EH (cell line): ENCODE measurements around the gene ZNF189.
"Not testable (repeated sequence)": the region's sequence is repeated elsewhere in the genome, so short reads cannot be mapped to it uniquely, and the experiment has no call there.

Experiments used
- DNase-seq: peaks from one replicate; pipeline ENCODE4 v3.0.0-alpha.2; 2015; ENCODE audit warnings: low read depth

ZNF189 gene

DNA sequence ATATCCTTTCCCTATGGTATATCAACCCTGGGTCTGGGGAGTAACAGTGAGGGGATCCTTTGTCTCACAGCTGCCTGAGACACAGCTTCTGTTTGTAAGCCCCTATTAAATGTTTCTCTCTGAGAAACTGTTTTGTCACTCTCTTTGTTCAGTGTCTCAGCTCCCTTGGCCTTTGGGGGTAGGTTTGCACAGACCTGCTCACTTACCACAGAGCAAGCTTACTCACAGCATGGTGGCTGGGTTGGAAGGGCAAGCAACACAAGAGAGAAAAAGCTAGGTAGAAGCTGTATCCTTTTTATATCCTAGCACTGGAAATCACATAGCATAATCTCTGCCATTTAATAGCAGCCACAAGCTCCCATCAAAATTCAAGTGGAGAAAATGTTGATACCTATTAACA, 18.4 kb upstream of the ZNF189 start:
- no peak for DNase-seq

DNA sequence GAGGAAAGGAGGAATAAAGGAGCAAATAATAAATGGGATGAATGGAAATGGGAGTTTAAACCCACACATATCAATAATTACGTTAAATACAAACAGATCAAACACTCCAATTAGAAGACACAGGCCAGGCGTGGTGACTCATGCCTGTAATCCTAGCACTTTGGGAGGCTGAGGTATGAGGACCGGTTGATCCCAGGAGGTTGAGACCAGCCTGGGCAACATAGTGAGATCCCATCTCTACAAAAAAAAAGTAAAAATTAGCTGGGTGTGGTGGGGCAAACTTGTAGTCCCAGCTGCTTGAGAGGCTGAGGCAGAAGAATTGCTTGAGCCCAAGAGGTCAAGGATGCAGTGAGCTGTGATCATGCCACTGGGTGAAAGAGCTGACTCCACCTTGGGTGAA, 17.5 kb upstream of the ZNF189 start:
- no peak for DNase-seq

DNA sequence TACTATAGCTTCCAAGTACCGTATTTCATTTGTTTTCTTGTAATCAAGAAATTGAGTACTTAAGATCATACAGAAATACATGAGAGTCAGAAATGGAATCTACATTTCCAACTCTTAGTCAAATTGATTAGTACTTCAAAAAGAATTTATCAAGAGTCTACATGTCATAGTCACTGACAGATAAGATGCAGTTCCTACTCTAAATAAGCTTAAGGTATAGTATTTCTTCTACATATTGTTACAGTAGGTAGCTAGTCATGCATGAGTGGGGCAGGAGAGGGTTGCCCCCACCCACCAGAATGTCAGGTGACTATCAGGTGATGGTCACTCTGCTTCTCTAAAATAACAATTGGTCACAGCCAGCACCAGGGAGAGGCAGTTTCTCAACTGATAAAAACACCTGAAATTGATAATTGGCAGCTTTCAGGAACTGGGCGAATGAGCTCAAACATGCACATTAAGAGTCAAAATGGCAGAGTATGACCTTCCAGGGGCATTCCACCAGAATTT, 16.8 kb upstream of the ZNF189 start:
- DNase-seq: no peak

DNA sequence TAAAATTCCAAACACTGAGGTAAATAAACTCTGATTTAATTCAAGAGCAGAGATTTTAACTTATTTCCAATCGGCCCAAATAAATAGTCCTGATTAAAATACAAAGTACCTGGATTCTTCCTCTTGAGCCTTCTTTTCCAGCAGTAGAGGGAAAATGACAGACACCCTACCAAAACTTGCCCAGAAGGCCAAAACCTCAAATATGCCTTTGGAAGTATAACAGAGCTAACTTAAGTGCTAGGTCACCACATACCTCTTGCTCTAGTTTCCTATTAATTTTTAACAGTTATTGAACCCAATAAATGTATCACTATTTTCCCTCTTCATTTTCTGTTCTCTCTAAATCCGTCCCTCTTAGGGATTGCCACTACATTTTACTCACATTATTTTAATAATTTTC, 15.3 kb upstream of the ZNF189 start:
- DNase-seq: no peak

DNA sequence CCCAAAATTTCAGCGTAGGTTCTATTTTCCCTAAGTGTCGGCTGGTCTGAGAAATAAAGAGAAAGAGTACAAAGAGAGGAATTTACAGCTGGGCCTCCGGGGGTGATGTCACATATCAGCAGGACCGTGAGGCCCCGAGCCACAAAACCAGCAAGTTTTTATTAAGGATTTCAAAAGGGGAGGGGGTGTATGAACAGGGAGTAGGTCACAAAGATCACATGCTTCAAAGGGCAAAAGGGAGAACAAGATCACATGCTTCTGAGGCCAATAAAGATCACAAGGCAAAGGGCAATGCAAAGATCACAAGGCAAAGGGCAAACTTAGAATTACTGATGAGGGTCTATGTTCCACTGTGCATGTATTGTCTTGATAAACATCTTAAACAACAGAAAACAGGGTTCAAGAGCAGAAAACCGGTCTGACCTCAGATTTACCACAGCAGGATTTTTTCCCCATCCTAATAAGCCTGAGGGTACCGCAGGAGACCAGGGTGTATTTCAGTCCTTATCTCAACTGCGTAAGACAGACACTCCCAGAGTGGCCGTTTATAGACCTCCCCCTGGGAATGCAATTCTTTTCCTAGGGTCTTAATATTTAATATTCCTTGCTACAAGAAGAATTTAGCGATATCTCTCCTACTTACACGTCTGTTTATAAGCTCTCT, 13.6 kb upstream of the ZNF189 start, which contains the start of gene BAAT:
TSS of gene BAAT (minus strand) at position 134 of the 664 bp plus-strand sequence. CDS start 13,602 bp downstream, outside the sequence.
- DNase-seq: not testable (repeated sequence)

DNA sequence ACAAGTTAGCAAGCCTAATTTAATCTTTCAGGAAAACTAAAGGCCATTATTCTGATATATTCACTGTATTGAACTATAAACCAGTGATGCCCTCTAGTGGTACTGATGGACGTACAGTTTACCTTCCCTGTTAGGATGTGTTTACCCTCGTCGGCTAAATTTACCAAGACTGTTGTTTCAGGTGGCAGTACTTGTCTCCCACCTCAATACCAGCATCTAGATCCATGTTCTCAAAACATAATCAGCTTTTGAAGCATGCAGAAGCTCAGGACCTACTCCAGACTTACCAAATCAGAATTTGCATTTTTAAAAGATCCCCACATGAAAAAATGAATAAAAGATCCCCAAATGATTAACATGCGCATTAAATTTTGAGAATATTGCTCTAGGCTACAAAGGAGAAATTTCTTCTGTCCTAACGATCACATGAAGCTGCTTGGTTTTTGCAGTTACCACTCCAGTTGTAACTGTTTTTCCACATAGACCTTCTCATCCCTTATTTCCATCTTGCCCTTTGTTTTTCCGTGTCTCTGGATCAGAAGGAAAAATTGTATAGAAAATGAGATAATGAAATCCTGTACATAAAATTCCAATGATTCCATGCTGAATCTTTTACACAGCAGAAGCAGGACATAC, 10.7 kb upstream of the ZNF189 start:
- DNase-seq: peak; percentile 51

DNA sequence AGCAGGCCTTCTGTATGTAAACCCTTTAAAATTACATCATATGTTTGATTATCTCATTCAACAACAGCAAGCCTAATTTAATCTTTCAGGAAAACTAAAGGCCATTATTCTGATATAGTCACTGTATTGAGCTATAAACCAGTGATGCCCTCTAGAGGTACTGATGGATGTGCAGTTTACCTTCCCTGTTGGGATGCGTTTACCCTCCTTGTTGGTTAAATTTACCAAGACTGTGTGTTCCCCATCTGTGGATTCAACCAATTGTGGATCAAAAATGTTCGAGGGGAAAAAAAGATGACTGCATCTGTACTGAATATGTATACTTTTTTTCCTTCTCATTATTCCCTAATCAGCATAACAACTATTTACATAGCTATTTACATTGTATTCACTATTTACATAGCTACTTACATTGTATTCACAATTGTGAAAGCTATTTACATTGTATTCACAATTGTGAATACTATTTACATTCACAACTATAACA, 10.1 kb upstream of the ZNF189 start:
- DNase-seq: no peak

DNA sequence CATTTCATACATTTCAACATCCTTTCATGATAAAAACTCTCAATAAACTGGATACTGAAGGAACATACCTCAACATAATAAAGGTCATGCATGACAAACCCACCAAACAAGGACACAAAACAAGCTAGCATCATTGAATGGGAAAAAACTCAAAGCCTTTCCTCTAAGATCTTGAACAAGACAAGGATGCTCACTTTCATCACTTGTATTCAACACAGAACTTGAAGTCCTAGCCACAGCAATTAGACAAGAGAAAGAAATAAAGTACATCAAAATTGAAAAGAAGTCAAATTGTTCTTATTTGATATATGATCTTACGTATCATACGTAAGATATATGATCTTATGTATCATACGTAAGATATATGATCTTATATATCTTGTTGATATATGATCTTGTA, 5.5 kb upstream of the ZNF189 start:
- DNase-seq: no peak

DNA sequence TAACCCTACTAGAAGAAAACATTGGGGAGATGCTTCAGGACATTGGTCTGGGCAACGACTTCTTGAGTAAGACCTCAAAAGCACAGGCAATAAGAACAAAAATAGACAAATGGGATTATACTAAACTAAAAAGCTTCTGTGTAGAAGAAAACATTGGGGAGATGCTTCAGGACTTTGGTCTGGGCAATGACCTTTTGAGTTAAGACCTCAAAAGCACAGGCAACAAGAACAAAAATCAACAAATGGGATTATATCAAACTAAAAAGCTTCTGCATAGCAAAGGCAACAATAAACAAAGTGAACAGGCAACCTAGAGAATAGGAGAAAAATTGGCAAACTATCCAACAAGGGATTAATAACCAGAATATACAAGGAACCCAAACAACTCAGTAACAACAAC, 4.0 kb upstream of the ZNF189 start:
- no peak for DNase-seq

DNA sequence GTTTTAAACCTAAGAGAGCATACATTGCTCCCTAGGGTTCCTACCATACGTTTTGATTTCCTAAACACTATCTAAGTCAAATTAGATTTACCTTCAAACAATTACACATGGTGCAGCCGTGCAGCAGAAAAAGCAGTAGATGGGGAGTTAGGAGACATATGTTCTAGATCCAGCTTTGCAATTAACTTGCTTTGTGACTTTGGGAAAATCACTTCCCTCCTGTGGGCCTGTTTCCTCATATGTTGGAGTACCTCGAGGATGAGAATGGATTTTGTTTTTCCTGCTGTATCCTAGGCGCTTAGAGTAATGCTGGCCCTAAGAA, 944 bp upstream of the ZNF189 start:
- DNase-seq: no peak

DNA sequence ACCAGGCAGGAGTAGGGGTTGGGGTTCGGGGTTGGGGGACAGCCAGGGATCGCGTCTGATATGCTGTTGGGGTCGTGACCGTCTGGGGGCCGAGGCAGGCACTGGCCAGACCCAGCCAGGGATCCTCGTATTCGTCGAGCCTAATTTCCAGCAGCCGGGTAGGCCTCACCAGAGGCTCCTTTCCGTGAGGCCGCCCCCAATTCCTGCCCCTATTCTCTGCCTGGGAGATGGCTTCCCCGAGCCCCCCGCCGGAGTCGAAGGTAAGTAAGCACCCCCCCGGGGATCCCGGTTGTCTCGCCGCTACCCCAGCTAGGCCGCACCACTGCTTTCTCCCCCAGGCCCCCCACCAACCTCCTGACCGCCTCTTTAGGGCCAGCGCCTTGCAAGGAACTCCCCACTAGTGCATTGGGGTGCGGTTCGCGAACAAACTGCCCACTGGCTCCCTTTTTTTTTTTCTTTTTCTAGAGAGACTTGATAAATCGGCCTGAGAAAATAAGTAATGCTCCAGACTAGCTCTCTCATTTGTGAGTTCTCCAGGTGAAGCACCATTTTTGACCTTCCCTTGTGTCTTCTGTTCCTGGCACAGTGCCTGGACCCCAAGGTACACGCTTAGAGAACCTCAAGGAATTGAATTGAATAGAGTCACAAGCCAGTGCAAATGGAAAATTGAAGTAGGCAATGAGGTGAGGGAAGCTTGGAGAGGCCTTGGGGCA, 435 bp downstream of the ZNF189 start:
- no peak for DNase-seq

DNA sequence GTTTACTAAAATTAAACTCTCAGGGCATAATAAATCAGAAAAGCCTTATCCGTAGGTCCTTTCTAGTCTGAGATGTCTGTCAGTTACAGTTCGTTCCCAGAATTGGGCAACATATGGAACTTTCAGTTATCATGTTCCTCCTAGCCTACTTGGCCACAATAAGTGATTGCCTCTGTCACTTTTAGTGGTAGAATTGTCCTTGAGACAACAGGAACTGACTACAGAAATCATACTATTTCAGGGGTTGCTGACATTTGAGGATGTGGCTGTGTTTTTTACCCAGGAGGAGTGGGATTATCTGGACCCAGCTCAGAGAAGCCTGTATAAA, 956 bp downstream of the ZNF189 start:
- no peak for DNase-seq

DNA sequence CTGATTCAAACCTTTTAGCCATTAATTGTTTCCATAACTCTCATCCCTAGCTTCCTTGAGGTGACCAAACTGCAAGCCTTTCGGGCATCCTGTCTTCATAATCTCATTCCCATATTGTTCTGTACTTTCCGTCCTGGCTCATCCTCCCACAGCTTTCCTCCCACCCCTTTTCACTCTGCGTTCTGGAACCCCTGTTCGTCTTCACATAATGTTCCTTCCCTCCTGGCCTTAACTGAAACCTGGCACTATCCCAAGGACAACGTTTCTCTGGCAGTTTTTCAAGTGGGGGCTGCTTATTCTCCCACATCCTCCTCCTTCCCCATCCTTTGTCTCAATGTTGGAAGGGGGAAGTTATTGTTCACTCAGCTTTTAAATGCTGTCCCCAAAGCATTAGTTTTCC, 1.5 kb downstream of the ZNF189 start:
- no peak for DNase-seq

DNA sequence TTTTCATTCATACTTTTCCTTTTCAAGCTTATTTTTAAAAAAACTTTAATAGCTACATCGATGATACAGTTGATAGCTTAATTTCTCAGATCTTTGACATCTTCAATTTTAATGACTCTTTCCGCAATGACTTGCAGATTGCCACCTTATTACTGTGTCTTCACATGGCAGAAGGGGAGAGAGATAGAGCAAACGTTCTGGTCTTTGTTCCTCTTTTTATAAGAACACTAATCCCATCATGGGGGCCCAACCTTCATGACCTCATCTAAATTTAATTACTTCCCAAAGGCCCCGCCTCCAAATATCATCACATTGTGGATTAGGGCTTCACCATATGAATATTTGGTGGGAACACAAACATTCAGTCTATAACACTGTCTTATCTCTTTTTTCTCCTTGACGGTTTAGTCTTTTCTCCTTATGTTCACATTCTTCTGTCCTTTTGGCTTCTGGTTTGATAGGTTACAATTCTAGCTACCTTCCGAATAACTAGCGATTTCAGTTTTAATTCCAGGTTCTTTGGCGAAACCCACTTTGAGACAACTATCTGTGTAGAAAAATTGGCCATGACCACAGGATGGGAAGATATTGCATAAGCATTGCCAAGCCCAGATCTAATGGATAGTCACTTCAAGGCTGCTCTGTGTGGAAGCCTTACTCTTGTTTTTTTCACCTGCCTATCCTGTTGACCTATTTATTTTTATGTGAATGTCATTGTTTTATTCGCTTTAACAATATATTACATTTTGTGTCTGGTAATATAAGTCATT, 5.0 kb downstream of the ZNF189 start:
- no peak for DNase-seq

DNA sequence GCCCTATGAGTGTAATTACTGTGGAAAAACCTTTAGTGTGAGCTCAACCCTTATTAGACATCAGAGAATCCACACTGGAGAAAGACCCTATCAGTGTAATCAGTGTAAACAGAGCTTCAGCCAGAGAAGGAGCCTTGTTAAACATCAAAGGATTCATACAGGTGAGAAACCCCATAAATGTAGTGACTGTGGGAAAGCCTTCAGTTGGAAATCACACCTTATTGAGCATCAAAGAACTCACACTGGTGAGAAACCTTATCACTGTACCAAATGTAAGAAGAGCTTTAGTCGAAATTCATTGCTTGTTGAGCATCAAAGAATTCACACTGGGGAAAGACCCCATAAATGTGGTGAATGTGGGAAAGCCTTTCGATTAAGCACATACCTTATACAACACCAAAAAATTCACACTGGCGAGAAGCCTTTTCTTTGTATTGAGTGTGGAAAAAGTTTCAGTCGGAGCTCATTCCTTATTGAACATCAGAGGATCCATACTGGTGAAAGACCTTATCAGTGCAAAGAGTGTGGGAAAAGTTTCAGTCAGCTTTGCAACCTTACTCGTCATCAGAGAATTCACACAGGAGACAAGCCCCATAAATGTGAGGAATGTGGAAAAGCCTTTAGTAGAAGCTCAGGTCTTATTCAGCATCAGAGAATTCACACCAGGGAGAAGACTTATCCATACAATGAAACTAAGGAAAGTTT, 9.9 kb downstream of the ZNF189 start:
- DNase-seq: no peak

DNA sequence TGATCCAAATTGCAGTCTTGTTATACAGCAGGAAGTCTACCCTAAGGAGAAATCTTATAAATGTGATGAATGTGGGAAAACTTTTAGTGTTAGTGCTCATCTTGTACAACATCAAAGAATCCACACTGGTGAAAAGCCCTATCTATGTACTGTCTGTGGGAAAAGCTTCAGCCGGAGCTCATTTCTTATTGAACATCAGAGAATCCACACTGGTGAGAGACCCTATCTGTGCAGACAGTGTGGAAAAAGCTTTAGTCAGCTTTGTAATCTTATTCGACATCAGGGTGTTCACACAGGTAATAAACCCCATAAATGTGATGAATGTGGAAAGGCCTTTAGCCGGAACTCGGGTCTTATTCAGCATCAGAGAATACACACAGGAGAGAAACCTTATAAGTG, 10.4 kb downstream of the ZNF189 start:
- peak; percentile 20 for DNase-seq

DNA sequence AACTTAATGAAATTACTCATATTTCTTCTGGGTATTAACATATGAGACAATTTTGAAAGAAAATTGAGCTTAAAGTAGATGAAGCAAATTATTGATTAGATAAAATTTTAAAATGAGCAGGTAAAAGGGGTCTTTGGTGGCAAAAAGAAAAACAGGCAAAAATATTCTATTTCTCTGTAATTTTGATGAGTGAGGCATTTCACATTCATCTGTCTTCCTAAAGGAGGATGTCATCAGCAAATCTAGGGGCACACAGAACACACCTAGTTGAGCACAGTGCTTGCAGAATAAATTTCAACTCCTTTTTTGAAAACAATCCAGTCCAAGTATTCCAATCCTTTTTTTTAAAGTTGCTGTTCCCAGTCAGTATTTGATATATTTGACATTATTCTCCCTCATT, 16.2 kb downstream of the ZNF189 start:
- no peak for DNase-seq

DNA sequence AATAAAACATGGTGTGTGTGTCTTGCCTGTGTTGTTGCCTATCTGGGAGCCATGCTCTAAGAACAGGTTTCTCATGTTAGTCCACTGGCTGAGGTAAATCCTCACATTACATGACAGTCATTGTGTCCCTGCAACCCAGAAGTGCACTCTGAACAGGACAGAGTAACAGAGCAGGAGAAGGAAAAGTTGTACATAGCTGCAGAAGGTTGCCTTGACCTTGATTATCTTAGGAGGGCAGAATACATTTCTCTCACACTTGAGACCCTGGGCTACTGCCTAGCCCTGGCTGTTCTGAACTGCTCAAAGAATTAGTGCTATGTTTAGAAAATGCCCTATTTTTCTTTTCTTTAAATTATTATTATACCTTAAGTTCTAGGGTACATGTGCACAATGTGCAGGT, 16.9 kb downstream of the ZNF189 start:
- DNase-seq: no peak

DNA sequence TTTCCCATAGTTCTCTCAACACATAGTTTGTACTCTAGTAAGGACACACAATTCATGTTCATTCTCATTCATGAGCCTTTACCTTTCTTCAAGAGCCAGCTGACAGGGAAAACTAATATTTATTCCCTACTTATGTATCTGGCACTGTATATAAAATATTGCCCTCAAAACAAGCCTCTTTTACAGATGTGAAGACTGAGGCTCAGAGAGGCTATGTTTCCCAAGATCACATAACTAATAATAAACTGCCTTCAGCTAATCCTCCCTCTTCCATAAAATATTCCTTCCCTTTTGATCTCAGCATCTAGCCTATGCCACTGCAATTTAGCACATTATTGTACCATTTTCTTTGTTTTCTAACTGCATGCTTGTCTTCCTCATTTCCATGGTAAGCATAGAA, 18.7 kb downstream of the ZNF189 start:
- DNase-seq: no peak

DNA sequence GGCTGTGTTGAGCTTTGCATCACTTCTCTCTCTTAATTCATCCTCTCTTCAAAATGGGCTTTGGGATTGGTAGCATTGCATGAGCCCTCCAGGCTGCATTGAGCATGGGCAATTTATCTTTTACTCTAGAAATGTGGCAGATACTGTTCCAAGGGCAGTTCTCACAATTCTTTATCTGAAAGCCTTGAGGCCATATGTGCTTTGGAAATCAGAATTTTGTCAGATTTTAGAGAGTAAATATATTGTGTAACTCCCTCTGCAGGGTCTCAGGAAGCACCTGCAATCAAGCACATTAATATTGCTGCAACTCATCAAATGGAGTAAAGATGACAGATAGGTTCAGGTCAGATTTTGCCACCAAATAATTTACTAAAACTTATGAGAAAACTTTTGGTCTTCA, 19.3 kb downstream of the ZNF189 start:
- DNase-seq: no peak

DNA sequence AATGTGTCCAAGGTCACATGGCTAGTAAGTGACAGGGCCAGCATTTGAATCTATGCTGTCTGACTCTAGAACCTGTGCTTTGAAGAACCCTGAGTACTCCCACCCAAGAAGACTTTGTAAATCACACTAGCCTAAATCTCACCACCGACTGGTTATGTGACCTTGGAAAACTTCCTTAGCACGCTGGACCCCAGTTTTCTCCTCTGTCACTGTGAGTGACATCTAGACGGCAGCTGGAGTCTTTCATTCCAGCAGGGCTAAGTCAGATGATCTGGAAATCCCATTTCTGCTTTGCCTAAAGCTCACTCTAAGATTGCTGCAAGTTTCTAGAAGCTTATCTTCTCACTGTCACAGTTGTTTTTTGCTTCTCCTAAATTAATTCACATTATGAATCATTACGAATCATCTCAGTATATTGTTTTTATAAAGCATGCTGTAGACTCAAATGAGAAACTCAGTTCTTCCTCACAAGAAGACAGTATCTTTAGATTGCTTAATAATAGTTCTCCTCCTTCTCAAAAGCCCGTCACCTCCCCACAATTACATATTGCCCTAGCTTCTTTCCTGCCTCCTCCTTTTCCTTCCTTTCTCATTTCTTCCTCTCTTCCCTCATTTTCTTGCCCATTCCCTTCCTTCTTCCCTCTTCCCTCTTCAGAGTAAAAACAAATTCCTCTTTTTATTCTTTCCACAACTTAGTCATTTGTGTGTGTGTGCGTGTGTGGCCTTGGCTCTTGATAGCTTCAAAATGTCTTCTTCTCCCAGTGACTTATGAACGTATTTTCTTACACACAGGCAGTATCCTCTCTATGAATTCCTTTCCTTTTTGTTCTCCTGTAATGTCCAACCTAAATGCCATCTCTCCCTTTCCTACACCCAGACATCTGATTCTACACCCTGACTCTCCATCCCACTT, 20.1 kb downstream of the ZNF189 start:
- DNase-seq: peak; percentile 62
